Kidney (tissue), 14 donors: ENCODE results near the gene SORCS3. TPM values are rescaled to one million over a fixed set of nuclear protein-coding genes. Genes with fewer than 3 reads are reported as not detected.

Experiments used
- DNase-seq, 5 donors: peaks; one replicate each; pipeline ENCODE4 v3.0.0-alpha.2; 2013 to 2020
- FAIRE-seq: peaks from 2 replicates; lab custom pipeline; 2012; peaks lifted over from hg19 to GRCh38; lab: Jason Lieb, UNC
- H3K27ac ChIP-seq, 2 donors: one replicate each; pipeline ENCODE4 v1.7.0; 2013; ENCODE audit warnings: low read depth in 2 of 2, low read length in 2 of 2, inconsistent platforms in 1 of 2
- H3K27me3 ChIP-seq: one replicate; pipeline ENCODE4 v1.7.1; 2013; ENCODE audit warnings: low read length, inconsistent platforms; ENCODE audit not compliant: control insufficient read depth, insufficient read depth
- H3K36me3 ChIP-seq, 3 donors: one replicate each; pipeline versions ENCODE4 v1.7.0 to v1.7.1; 2013; ENCODE audit warnings: low read length in 3 of 3, control low read depth in 1 of 3, inconsistent platforms in 1 of 3; ENCODE audit not compliant: insufficient read depth in 3 of 3, control insufficient read depth in 2 of 3
- H3K4me1 ChIP-seq, 3 donors: one replicate each; pipeline versions ENCODE4 v1.7.0 to v1.7.1; 2013; ENCODE audit warnings: low read length in 3 of 3, inconsistent platforms in 1 of 3, low read depth in 1 of 3; ENCODE audit not compliant: control insufficient read depth in 2 of 3, insufficient read depth in 2 of 3
- H3K4me3 ChIP-seq, 3 donors: one replicate each; pipeline versions ENCODE4 v1.7.0 to v1.8.1; 2013; ENCODE audit warnings: low read length in 3 of 3, control low read depth in 1 of 3, inconsistent platforms in 1 of 3
- H3K9ac ChIP-seq, 3 donors: one replicate each; pipeline versions ENCODE4 v1.7.0 to v1.7.1; 2013; ENCODE audit warnings: low read length in 3 of 3, control low read depth in 1 of 3, inconsistent platforms in 1 of 3
- H3K9me3 ChIP-seq, 3 donors: one replicate each; pipeline versions ENCODE4 v1.7.0 to v1.7.1; 2013; ENCODE audit warnings: low read length in 3 of 3, control low read depth in 1 of 3, inconsistent platforms in 1 of 3; ENCODE audit not compliant: control insufficient read depth in 2 of 3, insufficient read depth in 1 of 3
- intact Hi-C: fragments of 100-400 bp; cut with DNase I; formaldehyde crosslinking; loops from one replicate; pipeline ENCODE4 v1.11.1; 2022
- polyA plus RNA-seq: library from polyadenylated mRNA; stranded (reverse); fragments of 350-450 nt; fragmentation: Illumina TruSeq; extraction: RNeasy Lipid Tissue Mini Kit (QIAGEN cat#74804); gene quantifications from one replicate; pipeline ENCODE4 v1.2.3, GENCODE V29; 2014; ENCODE audit warnings: low read depth, low replicate concordance; ENCODE audit not compliant: insufficient read depth
- total RNA-seq: library from RNA; stranded (reverse); fragmentation: NEBNext Ultra II Directional; extraction: Animal tissue kit (Norgen Biotek cat#: 25700); gene quantifications from one replicate; pipeline ENCODE4 v1.2.1, GENCODE V29; 2021
- TF ChIP-seq, protein P1 (sequence below): IDR thresholded peaks from 3 replicates; pipeline ENCODE4 v1.5.1; 2012; ENCODE audit warnings: mild to moderate bottlenecking, moderate library complexity, borderline replicate concordance; ENCODE audit not compliant: insufficient read depth; ENCODE audit errors: extremely low read depth
- donor health status: control.
- donor health status: control.
- donor health status: control.
- donor health status: control.
- donor health status: control.
- donor health status: DM: yes; HTN: yes; CAD: no.
- donor health status: Normal renal cell carcinoma (clear cell type).

The SORCS3 gene
- total and polyA plus RNA-seq, 2 donors from 2014 or later, result 0.52 to 1.1 TPM

DNA sequence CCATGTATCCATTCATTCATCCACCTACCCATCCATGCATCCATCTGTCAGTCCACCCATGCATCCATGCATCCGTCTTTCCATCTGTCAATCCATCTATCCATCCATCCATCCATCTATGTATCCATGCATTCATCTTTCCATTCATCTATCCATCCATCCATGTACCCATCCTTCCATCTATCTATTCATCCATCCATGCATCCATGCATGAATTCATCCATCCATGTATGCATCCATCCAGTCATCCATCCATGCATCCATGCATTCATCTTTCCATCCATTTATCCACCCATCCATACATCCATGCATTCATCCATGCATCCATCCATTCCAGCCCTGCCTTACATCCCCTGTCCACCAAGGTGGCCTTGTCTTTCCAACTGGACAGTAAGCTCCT is 45.7 kb downstream of the SORCS3 start:
- DNase-seq, result no peak
- intact Hi-C loops, result no loop called here
- FAIRE-seq, result no peak

DNA sequence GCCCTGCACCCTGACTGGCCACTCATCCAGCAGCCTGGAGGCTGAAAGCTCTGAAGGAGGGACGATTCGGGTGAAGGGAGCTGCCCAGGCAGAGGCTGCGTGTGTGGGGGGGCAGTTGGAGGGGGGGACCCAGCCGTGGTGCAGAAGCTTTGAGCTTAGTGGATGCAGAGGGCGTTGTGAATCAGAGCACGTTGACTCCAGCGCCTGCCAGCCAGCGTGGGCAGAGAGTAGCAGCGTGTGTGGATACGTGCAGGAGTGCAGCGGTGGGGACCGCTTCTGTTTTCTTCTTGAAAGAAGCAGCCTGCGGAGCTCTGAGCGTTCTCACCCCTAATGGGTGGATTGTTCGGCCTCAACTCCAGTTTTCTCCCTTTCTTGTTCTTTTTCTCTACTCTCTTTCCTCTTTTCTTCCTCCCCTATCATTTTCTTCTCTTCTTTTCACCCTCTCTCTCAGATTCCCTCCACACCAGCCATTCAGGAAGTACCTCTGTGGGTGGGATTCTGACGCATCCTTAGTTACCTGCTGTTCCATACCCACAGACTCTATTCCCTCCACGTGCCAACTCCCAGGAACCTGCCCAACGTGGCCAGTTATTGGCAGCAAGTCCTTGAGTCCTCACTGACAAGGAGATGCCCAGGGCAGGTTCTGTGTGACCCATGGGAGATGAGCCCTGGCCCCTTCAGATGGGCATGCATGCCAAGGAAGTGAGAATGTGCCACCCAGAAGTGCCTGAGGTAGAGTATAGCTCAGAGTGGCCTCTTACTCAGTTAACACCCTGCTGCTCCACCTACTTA is 47.4 kb downstream of the SORCS3 start:
- DNase-seq, result peak in 1 of 5 donors; percentile 18
- H3K9ac ChIP-seq, result no peak overlapping the region
- no peak overlapping the region for H3K4me3 ChIP-seq
- intact Hi-C loops, result no loop called here
- H3K9me3 ChIP-seq, result no peaks in the 10 kb centered on the region
- no peaks in the 10 kb centered on the region for H3K4me1 ChIP-seq
- FAIRE-seq, result no peak
- no peak overlapping the region for H3K27ac ChIP-seq
- TF ChIP-seq, protein P1, sequence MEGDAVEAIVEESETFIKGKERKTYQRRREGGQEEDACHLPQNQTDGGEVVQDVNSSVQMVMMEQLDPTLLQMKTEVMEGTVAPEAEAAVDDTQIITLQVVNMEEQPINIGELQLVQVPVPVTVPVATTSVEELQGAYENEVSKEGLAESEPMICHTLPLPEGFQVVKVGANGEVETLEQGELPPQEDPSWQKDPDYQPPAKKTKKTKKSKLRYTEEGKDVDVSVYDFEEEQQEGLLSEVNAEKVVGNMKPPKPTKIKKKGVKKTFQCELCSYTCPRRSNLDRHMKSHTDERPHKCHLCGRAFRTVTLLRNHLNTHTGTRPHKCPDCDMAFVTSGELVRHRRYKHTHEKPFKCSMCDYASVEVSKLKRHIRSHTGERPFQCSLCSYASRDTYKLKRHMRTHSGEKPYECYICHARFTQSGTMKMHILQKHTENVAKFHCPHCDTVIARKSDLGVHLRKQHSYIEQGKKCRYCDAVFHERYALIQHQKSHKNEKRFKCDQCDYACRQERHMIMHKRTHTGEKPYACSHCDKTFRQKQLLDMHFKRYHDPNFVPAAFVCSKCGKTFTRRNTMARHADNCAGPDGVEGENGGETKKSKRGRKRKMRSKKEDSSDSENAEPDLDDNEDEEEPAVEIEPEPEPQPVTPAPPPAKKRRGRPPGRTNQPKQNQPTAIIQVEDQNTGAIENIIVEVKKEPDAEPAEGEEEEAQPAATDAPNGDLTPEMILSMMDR, result no peak
- H3K36me3 ChIP-seq, result no peaks in the 10 kb centered on the region
- H3K27me3 ChIP-seq, result no peaks in the 10 kb centered on the region

More for the DNA sequence above, 45.7 kb downstream of the SORCS3 start:
- Histone ChIP-seq H3K9ac (no peak overlapping the region), H3K27me3 (no peaks in the 10 kb centered on the region), H3K9me3 (no peaks in the 10 kb centered on the region), H3K27ac (no peak overlapping the region), H3K36me3 (no peaks in the 10 kb centered on the region), H3K4me3 (no peak overlapping the region), H3K4me1 (no peaks in the 10 kb centered on the region)
- TF ChIP-seq, protein P1, result no peak

DNA sequence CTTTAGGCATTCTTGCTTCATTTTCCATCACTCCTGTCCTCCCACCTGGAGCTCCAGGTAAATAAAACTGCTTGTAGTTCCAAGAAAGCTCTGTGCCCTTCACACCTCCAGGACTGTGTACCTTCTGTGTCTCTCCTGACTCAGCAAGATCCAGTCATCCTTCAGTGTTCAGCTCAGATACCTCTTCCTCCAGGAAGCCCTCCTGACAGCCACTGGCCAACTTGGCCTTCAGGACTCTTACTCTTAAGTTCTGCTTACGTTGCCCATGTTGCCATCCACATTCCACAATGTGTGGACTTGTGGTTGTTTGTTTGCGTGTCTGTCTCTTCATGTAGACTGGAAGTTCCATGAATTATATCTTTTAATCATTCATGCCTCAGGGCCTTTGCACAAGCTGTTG is 48.0 kb downstream of the SORCS3 start:
- TF ChIP-seq, protein P1, result no peak
- no peaks in the 10 kb centered on the region for H3K27me3 ChIP-seq
- no peaks in the 10 kb centered on the region for H3K9me3 ChIP-seq
- H3K27ac ChIP-seq, result no peak overlapping the region
- no peaks in the 10 kb centered on the region for H3K36me3 ChIP-seq
- no peaks in the 10 kb centered on the region for H3K4me1 ChIP-seq
- DNase-seq (no peak), FAIRE-seq (no peak)
- no peak overlapping the region for H3K9ac ChIP-seq
- H3K4me3 ChIP-seq, result no peak overlapping the region
- intact Hi-C loops, result no loop called here

DNA sequence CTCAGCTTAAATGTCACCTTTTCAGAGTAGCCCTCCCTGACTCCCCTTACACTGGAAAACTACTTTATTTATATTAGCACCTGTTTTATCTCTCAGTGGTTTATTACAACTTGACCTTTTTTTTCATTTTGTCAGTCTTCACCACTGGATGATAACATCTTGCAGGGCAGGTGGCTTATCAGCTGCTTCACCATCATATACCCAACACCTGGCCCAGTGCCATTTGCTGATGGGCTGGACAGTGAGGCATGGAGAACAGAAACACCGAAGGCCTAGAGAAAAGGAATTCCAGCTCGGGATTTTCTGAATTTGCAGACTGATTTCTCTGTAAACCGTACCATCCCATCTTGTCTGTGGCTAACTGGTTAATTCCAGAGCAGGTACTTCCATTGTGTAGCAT is 48.5 kb downstream of the SORCS3 start:
- intact Hi-C loops, result no loop called here
- Histone ChIP-seq H3K27ac (no peak overlapping the region), H3K4me1 (no peaks in the 10 kb centered on the region), H3K27me3 (no peaks in the 10 kb centered on the region), H3K9ac (no peak overlapping the region), H3K9me3 (no peaks in the 10 kb centered on the region), H3K4me3 (no peak overlapping the region), H3K36me3 (no peaks in the 10 kb centered on the region)
- TF ChIP-seq, protein P1, result no peak
- DNase-seq, result no peak
- no peak for FAIRE-seq
